HG03571 (cell line): Measurements from ENCODE around the gene SLC48A1.

ENCODE experiments used
- ATAC-seq: cut with Tn5 transposase; IDR thresholded peaks from one replicate; pipeline ENCODE4 v1.9.1; 2021; ENCODE audit not compliant: unreplicated experiment

SLC48A1 gene

GRCh38 chr12:47773062-47773857 lies at the start of gene SLC48A1:
Gene SLC48A1 (plus strand): TSS chr12:47773238. CDS start chr12:47773305, 67 bp downstream.
- peak; percentile 82 for ATAC-seq

- no peak for ATAC-seq
These were observed 47.8 kb upstream of the SLC48A1 start, which contains the start of gene ENDOU for GRCh38 chr12:47725091-47725772. Gene ENDOU (minus strand): TSS chr12:47725490. CDS start chr12:47725413, 77 bp downstream.

- peak; percentile 73 for ATAC-seq
These were observed 47.1 kb upstream of the SLC48A1 start for GRCh38 chr12:47725893-47726292.

- no peak for ATAC-seq
These were observed 43.8 kb upstream of the SLC48A1 start for GRCh38 chr12:47729233-47729632.

GRCh38 chr12:47730341-47730744 lies 42.7 kb upstream of the SLC48A1 start:
- ATAC-seq: no peak

GRCh38 chr12:47731723-47732122 lies 41.3 kb upstream of the SLC48A1 start:
- ATAC-seq: no peak

- ATAC-seq: no peak
These were observed 40.5 kb upstream of the SLC48A1 start for GRCh38 chr12:47732504-47732903.

- ATAC-seq: no peak
These were observed 39.9 kb upstream of the SLC48A1 start for GRCh38 chr12:47733142-47733541.

- ATAC-seq: no peak
These were observed 38.1 kb upstream of the SLC48A1 start for GRCh38 chr12:47734725-47735480.

GRCh38 chr12:47735649-47736048 lies 37.4 kb upstream of the SLC48A1 start:
- ATAC-seq: no peak

GRCh38 chr12:47736216-47736615 lies 36.8 kb upstream of the SLC48A1 start:
- no peak for ATAC-seq

- ATAC-seq: no peak
These were observed 36.0 kb upstream of the SLC48A1 start for GRCh38 chr12:47736877-47737676.

GRCh38 chr12:47737936-47738594 lies 35.0 kb upstream of the SLC48A1 start:
- ATAC-seq: no peak

- no peak for ATAC-seq
These were observed 33.7 kb upstream of the SLC48A1 start for GRCh38 chr12:47739297-47739696.

- peak; percentile 58 for ATAC-seq
These were observed 33.1 kb upstream of the SLC48A1 start for GRCh38 chr12:47739979-47740378.

- peak; percentile 52 for ATAC-seq
These were observed 32.3 kb upstream of the SLC48A1 start for GRCh38 chr12:47740606-47741339.

GRCh38 chr12:47741340-47741703 lies 31.7 kb upstream of the SLC48A1 start:
- no peak for ATAC-seq

- ATAC-seq: no peak
These were observed 30.7 kb upstream of the SLC48A1 start for GRCh38 chr12:47742253-47742825.

GRCh38 chr12:47743311-47743860 lies 29.7 kb upstream of the SLC48A1 start:
- ATAC-seq: no peak
